SK-N-SH treated with all-trans-retinoic acid at 6 μM for 48 hours (cell line): ENCODE results near the gene TPST2.

Experiments
- ATAC-seq: fragments of 200-7000 bp; cut with Tn5 transposase; 3 replicates; pipeline ENCODE4 v1.9.1; 2020; ENCODE audit warnings: mild to moderate bottlenecking, moderate library complexity
- ARNTL ChIP-seq: fragments of 450-650 bp; formaldehyde crosslinking; IDR thresholded peaks from 2 replicates; pipeline ENCODE4 v1.5.0; 2020; ENCODE audit warnings: low read depth, mild to moderate bottlenecking, moderate library complexity, borderline replicate concordance
- BACH2 ChIP-seq: fragments of 250-450 bp; sonication (Bioruptor Pico); IDR thresholded peaks from 2 replicates; pipeline ENCODE4 v1.9.0; 2021; ENCODE audit warnings: mild to moderate bottlenecking, borderline replicate concordance
- CSDC2 ChIP-seq: fragments of 250-450 bp; sonication (Bioruptor Pico); IDR thresholded peaks from 2 replicates; pipeline ENCODE4 v1.5.0; 2020; ENCODE audit warnings: mild to moderate bottlenecking, moderate library complexity
- GLIS3 ChIP-seq: fragments of 250-450 bp; sonication (Bioruptor Pico); IDR thresholded peaks from 2 replicates; pipeline ENCODE4 v1.5.0; 2020; ENCODE audit warnings: mild to moderate bottlenecking, moderate library complexity
- ISL1 ChIP-seq: fragments of 250-450 bp; sonication (Bioruptor Pico); IDR thresholded peaks from 2 replicates; pipeline ENCODE4 v2.1.2; 2022; ENCODE audit warnings: mild to moderate bottlenecking, moderate library complexity
- OSR1 ChIP-seq: fragments of 250-450 bp; sonication (Bioruptor Pico); IDR thresholded peaks from 2 replicates; pipeline ENCODE4 v1.8.0; 2022; ENCODE audit warnings: moderate library complexity, mild to moderate bottlenecking, inconsistent platforms
- PPARA ChIP-seq: fragments of 250-450 bp; sonication (Bioruptor Pico); IDR thresholded peaks from 2 replicates; pipeline ENCODE4 v1.5.0; 2020; ENCODE audit warnings: mild to moderate bottlenecking, borderline replicate concordance
- RARB ChIP-seq: fragments of 250-450 bp; sonication (Bioruptor Pico); IDR thresholded peaks from 2 replicates; pipeline ENCODE4 v1.8.0; 2021; ENCODE audit warnings: mild to moderate bottlenecking, moderate library complexity
- SNAI2 ChIP-seq: fragments of 250-450 bp; sonication (Bioruptor Pico); IDR thresholded peaks from 2 replicates; pipeline ENCODE4 v1.5.0; 2020; ENCODE audit warnings: mild to moderate bottlenecking, moderate library complexity
- TCF4 ChIP-seq: fragments of 250-450 bp; sonication (Bioruptor Pico); IDR thresholded peaks from 2 replicates; pipeline ENCODE4 v1.8.0; 2021; ENCODE audit warnings: mild to moderate bottlenecking, moderate library complexity, borderline replicate concordance
- ZC3H10 ChIP-seq: fragments of 250-450 bp; sonication (Bioruptor Pico); IDR thresholded peaks from 2 replicates; pipeline ENCODE4 v1.5.1; 2021; ENCODE audit warnings: mild to moderate bottlenecking, moderate library complexity
- ZFP3 ChIP-seq: fragments of 250-450 bp; sonication (Bioruptor Pico); IDR thresholded peaks from 2 replicates; pipeline ENCODE4 v1.5.0; 2020; ENCODE audit warnings: mild to moderate bottlenecking, moderate library complexity
- ZFP30 ChIP-seq: fragments of 450-650 bp; formaldehyde crosslinking; IDR thresholded peaks from 2 replicates; pipeline ENCODE4 v1.5.0; 2022; ENCODE audit warnings: mild to moderate bottlenecking, moderate library complexity
- ZNF565 ChIP-seq: fragments of 450-650 bp; formaldehyde crosslinking; conservative IDR thresholded peaks from 2 replicates; pipeline ENCODE4 v1.5.0; 2020; ENCODE audit warnings: low read depth, mild to moderate bottlenecking, moderate library complexity
- ZNF70 ChIP-seq: fragments of 450-650 bp; formaldehyde crosslinking; IDR thresholded peaks from 2 replicates; pipeline ENCODE4 v1.5.0; 2020; ENCODE audit warnings: mild to moderate bottlenecking, moderate library complexity
- ZNF8 ChIP-seq: fragments of 450-650 bp; formaldehyde crosslinking; IDR thresholded peaks from 2 replicates; pipeline ENCODE4 v1.5.0; 2020; ENCODE audit warnings: mild to moderate bottlenecking, moderate library complexity
- TF ChIP-seq, protein P1 (sequence below): fragments of 250-450 bp; sonication (Bioruptor Pico); IDR thresholded peaks from 2 replicates; pipeline ENCODE4 v1.5.1; 2021; ENCODE audit warnings: mild to moderate bottlenecking, moderate library complexity
- TF ChIP-seq, protein P2 (sequence below): fragments of 250-450 bp; sonication (Bioruptor Pico); IDR thresholded peaks from 2 replicates; pipeline ENCODE4 v1.5.0; 2020; ENCODE audit warnings: mild to moderate bottlenecking, moderate library complexity
- TF ChIP-seq, protein P3 (sequence below): fragments of 250-450 bp; sonication (Bioruptor Pico); IDR thresholded peaks from 2 replicates; pipeline ENCODE4 v1.8.0; 2021; ENCODE audit warnings: low read depth, mild to moderate bottlenecking, moderate library complexity, borderline replicate concordance
- TF ChIP-seq, protein P4 (sequence below): fragments of 250-450 bp; sonication (Bioruptor Pico); IDR thresholded peaks from 2 replicates; pipeline ENCODE4 v1.8.0; 2020; ENCODE audit warnings: mild to moderate bottlenecking, moderate library complexity, borderline replicate concordance

The TPST2 gene

DNA sequence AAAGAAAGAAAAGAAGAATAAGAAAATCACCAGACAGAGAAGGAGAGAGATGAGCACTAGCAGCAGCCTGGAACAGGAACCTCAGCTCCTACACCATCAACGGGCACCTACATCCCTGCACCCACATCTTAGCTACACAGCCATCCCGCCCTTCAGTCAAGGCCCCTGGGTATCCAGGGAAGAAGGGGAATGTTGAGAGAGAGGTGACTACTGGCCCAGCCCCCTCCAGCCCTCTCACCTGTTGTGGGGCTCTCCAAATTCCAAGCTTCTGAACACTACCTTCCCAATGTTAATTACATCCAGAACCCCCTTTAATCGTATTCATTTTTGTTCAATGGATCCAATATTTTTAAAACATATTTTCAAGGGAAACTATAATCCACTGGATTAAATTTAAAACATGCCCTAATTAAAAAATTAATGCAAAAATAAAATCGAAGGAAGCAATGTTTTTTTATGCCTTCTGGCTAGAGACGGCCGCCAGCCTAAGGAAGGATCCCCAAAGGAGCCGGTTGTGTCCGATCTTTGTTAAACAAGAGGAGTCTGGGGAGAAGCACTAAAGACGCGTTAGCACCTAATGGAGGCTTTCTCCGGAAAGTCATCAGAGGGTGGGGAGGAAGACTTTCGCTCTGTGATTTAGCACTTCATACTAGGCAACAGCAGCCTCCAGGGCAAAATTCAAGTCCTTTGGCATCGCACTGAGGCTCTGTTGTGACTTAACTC is 9.5 kb downstream of the TPST2 start:
- TF ChIP-seq RARB (CRISPR knock-in tag): no peak
- TF ChIP-seq ARNTL: no peak
- no peak for TF ChIP-seq ZFP30
- no peak for TF ChIP-seq TCF4 (CRISPR knock-in tag)
- TF ChIP-seq ISL1 (CRISPR knock-in tag): no peak
- TF ChIP-seq ZFP3 (CRISPR knock-in tag): no peak
- no peak for ATAC-seq

DNA sequence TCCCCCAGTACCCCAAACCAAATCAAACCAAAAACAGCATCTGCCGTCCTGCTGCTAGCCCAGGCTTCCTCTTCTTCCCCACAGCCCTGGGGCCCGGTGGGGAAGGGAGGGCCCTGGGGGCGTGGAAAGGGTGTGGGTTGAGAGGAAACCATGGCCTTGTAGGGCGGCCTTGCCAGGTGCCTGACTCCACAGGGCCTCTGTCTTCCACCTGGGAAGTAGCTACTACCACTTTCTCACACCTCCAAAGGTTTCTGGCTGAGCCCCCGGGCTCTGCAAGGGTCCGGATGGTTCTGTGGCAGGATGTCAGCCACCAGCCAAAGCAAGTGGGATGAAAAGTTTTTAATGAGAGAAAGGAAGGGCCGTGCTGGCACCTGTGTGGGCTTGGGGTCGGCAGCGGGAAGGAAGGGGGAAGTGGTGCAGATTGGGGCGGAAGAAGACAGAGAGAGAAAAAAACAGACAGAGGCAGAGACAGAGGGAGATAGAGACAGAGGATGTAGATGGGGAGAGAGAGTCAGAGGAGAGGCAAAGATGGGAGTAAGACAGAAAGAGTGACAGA is 10.5 kb downstream of the TPST2 start:
- no peak for ATAC-seq
- TF ChIP-seq CSDC2 (CRISPR knock-in tag) (no peak), ZNF8 (CRISPR knock-in tag) (no peak), OSR1 (no peak), ZNF565 (CRISPR knock-in tag) (no peak), PPARA (CRISPR knock-in tag) (no peak)
- TF ChIP-seq, protein P1, sequence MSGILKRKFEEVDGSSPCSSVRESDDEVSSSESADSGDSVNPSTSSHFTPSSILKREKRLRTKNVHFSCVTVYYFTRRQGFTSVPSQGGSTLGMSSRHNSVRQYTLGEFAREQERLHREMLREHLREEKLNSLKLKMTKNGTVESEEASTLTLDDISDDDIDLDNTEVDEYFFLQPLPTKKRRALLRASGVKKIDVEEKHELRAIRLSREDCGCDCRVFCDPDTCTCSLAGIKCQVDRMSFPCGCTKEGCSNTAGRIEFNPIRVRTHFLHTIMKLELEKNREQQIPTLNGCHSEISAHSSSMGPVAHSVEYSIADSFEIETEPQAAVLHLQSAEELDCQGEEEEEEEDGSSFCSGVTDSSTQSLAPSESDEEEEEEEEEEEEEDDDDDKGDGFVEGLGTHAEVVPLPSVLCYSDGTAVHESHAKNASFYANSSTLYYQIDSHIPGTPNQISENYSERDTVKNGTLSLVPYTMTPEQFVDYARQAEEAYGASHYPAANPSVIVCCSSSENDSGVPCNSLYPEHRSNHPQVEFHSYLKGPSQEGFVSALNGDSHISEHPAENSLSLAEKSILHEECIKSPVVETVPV (CRISPR knock-in tag): no peak
- TF ChIP-seq, protein P2, sequence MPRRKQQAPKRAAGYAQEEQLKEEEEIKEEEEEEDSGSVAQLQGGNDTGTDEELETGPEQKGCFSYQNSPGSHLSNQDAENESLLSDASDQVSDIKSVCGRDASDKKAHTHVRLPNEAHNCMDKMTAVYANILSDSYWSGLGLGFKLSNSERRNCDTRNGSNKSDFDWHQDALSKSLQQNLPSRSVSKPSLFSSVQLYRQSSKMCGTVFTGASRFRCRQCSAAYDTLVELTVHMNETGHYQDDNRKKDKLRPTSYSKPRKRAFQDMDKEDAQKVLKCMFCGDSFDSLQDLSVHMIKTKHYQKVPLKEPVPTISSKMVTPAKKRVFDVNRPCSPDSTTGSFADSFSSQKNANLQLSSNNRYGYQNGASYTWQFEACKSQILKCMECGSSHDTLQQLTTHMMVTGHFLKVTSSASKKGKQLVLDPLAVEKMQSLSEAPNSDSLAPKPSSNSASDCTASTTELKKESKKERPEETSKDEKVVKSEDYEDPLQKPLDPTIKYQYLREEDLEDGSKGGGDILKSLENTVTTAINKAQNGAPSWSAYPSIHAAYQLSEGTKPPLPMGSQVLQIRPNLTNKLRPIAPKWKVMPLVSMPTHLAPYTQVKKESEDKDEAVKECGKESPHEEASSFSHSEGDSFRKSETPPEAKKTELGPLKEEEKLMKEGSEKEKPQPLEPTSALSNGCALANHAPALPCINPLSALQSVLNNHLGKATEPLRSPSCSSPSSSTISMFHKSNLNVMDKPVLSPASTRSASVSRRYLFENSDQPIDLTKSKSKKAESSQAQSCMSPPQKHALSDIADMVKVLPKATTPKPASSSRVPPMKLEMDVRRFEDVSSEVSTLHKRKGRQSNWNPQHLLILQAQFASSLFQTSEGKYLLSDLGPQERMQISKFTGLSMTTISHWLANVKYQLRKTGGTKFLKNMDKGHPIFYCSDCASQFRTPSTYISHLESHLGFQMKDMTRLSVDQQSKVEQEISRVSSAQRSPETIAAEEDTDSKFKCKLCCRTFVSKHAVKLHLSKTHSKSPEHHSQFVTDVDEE (CRISPR knock-in tag): no peak

DNA sequence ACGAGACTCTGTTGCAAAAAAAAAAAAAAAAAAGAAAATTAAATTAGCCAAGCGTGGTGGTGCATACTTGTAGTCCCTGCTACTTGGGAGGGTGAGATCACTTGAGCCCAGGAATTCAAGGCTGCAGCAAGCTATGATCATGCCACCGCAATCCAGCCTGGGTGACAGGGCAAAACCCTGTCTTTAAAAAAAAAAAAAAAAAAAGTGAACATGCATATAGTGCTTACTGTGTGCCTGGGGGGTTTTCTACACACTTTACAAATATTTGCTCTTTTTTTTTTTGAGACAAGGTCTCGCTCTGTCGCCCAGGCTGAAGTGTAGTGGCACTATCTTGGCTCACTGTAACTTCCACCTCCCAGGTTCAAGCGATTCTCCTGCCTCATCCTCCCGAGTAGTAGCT is 12.9 kb downstream of the TPST2 start:
- no peak for ATAC-seq
- TF ChIP-seq ZNF565 (CRISPR knock-in tag) (no peak), ARNTL (no peak), ISL1 (CRISPR knock-in tag) (no peak), TCF4 (CRISPR knock-in tag) (no peak), OSR1 (no peak), SNAI2 (no peak), GLIS3 (no peak), BACH2 (CRISPR knock-in tag) (no peak), ZC3H10 (CRISPR knock-in tag) (no peak), CSDC2 (CRISPR knock-in tag) (no peak), ZFP3 (CRISPR knock-in tag) (no peak), ZNF70 (no peak)
- TF ChIP-seq, protein P3, sequence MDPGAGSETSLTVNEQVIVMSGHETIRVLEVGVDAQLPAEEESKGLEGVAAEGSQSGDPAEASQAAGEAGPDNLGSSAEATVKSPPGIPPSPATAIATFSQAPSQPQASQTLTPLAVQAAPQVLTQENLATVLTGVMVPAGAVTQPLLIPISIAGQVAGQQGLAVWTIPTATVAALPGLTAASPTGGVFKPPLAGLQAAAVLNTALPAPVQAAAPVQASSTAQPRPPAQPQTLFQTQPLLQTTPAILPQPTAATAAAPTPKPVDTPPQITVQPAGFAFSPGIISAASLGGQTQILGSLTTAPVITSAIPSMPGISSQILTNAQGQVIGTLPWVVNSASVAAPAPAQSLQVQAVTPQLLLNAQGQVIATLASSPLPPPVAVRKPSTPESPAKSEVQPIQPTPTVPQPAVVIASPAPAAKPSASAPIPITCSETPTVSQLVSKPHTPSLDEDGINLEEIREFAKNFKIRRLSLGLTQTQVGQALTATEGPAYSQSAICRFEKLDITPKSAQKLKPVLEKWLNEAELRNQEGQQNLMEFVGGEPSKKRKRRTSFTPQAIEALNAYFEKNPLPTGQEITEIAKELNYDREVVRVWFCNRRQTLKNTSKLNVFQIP (CRISPR knock-in tag): no peak
- TF ChIP-seq, protein P1 (CRISPR knock-in tag): no peak
- TF ChIP-seq, protein P4, sequence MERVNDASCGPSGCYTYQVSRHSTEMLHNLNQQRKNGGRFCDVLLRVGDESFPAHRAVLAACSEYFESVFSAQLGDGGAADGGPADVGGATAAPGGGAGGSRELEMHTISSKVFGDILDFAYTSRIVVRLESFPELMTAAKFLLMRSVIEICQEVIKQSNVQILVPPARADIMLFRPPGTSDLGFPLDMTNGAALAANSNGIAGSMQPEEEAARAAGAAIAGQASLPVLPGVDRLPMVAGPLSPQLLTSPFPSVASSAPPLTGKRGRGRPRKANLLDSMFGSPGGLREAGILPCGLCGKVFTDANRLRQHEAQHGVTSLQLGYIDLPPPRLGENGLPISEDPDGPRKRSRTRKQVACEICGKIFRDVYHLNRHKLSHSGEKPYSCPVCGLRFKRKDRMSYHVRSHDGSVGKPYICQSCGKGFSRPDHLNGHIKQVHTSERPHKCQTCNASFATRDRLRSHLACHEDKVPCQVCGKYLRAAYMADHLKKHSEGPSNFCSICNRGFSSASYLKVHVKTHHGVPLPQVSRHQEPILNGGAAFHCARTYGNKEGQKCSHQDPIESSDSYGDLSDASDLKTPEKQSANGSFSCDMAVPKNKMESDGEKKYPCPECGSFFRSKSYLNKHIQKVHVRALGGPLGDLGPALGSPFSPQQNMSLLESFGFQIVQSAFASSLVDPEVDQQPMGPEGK (CRISPR knock-in tag): no peak
- TF ChIP-seq, protein P2 (CRISPR knock-in tag): no peak
